ENCODE data around the gene AK2. TPM values are rescaled to one million over a fixed set of nuclear protein-coding genes. Genes with fewer than 3 reads are reported as not detected.

Gene AK2
- total and polyA plus RNA-seq, 2 donors (not counting 1 experiment from before 2014, with no cell fraction given): 66.8 to 109 TPM

- DNase-seq (peak; percentile 68), ATAC-seq (ENCODE audit: low read depth) (peak; percentile 53)
- Mint-ChIP-seq H3K27me3 (peaks cover 10% of the 10 kb centered on the region), H3K9me3 (ENCODE audit: insufficient read depth) (no peaks in the 10 kb centered on the region), H3K4me3 (no peak overlapping the region), H3K4me1 (peaks cover 32% of the 10 kb centered on the region), H3K27ac (no peak overlapping the region)
- Histone ChIP-seq H2AFZ (ENCODE audit: insufficient read depth, low read depth, low read length, poor library complexity, severe bottlenecking) (no peak overlapping the region), H3K4me3 (ENCODE audit: control extremely low read depth in 1 of 5, extremely low read depth in 1 of 5, insufficient read depth in 1 of 5, low read depth in 2 of 5, low read length in 4 of 5) (no peak overlapping the region), H3K27me3 (replicated peaks in 1 of 4; ENCODE audit: control extremely low read depth in 1 of 4, control insufficient read depth in 3 of 4, insufficient read depth in 4 of 4, low read length in 3 of 4) (peaks cover 0 to 5% (median 2%) of the 10 kb centered on the region in 4 experiments), H3K27ac (ENCODE audit: low read length in 2 of 2) (no peak overlapping the region), H3K79me2 (ENCODE audit: control insufficient read depth, insufficient read depth, low read length) (no peaks in the 10 kb centered on the region), H4K20me1 (ENCODE audit: control insufficient read depth, insufficient read depth, low read length, poor library complexity, severe bottlenecking) (no peaks in the 10 kb centered on the region), H3K4me2 (replicated peaks; ENCODE audit: low read depth, low read length, poor library complexity, severe bottlenecking) (peak overlapping the region; percentile 25), H3K9ac (ENCODE audit: low read length) (no peak overlapping the region), H3K4me1 (ENCODE audit: control insufficient read depth in 2 of 2, insufficient read depth in 2 of 2, low read length in 2 of 2) (peaks cover 19 to 24% of the 10 kb centered on the region in 2 donors), H3K9me3 (ENCODE audit: control extremely low read depth in 1 of 3, control insufficient read depth in 2 of 3, insufficient read depth in 1 of 3, low read length in 2 of 3) (no peaks in the 10 kb centered on the region), H3K36me3 (replicated peaks in 1 of 2; ENCODE audit: control extremely low read depth in 1 of 2, control insufficient read depth in 1 of 2, extremely low read depth in 1 of 2, insufficient read depth in 2 of 2, low read length in 1 of 2) (no peaks in the 10 kb centered on the region)
- POLR2A ChIA-PET: no interaction called here
- TF ChIP-seq CTCF (IDR thresholded peaks at IDR 0.05) (peak; percentile 74), EZH2 (IDR thresholded peaks at IDR 0.05; ENCODE audit: borderline replicate concordance, insufficient read depth, low read depth, low read length, poor library complexity, severe bottlenecking) (no peak)
- CTCF ChIA-PET: interaction anchor here (0.6 to 11.0 kb wide), 20 partner anchors 8 to 385 kb away, joined by 3 to 118 read pairs (median 6); no protein-coding TSS in a partner anchor
- WGBS (ENCODE audit: insufficient coverage): 33% methylated on average over 12 of the region's 12 CpGs
- intact Hi-C loops (cut with micrococcal nuclease): no loop called here
Observed at GRCh38 chr1:33086384-33086850, 49.7 kb upstream of the AK2 start.

GRCh38 chr1:33085332-33085731, 48.6 kb upstream of the AK2 start:
- H3K9me3 ChIP-seq (ENCODE audit: control extremely low read depth in 1 of 3, control insufficient read depth in 2 of 3, insufficient read depth in 1 of 3, low read length in 2 of 3): no peaks in the 10 kb centered on the region
- Mint-ChIP-seq H3K9me3 (ENCODE audit: insufficient read depth) (no peaks in the 10 kb centered on the region), H3K27me3 (peaks cover 10% of the 10 kb centered on the region), H3K4me1 (peaks cover 39% of the 10 kb centered on the region), H3K27ac (no peak overlapping the region), H3K4me3 (no peak overlapping the region)
- no peak overlapping the region for H3K4me3 ChIP-seq (ENCODE audit: control extremely low read depth in 1 of 5, extremely low read depth in 1 of 5, insufficient read depth in 1 of 5, low read depth in 2 of 5, low read length in 4 of 5)
- CTCF ChIA-PET: interaction anchor here (1.1 to 11.0 kb wide), 10 partner anchors 9 to 386 kb away, joined by 5 to 118 read pairs (median 8); no protein-coding TSS in a partner anchor
- H3K79me2 ChIP-seq (ENCODE audit: control insufficient read depth, insufficient read depth, low read length): no peaks in the 10 kb centered on the region
- TF ChIP-seq CTCF (IDR thresholded peaks at IDR 0.05) (no peak), EZH2 (IDR thresholded peaks at IDR 0.05; ENCODE audit: borderline replicate concordance, insufficient read depth, low read depth, low read length, poor library complexity, severe bottlenecking) (no peak)
- no peaks in the 10 kb centered on the region for H3K36me3 ChIP-seq (replicated peaks in 1 of 2; ENCODE audit: control extremely low read depth in 1 of 2, control insufficient read depth in 1 of 2, extremely low read depth in 1 of 2, insufficient read depth in 2 of 2, low read length in 1 of 2)
- no peak overlapping the region for H3K27ac ChIP-seq (ENCODE audit: low read length in 2 of 2)
- H3K4me1 ChIP-seq (ENCODE audit: control insufficient read depth in 2 of 2, insufficient read depth in 2 of 2, low read length in 2 of 2): peaks cover 26 to 33% of the 10 kb centered on the region in 2 donors
- DNase-seq (no peak), ATAC-seq (ENCODE audit: low read depth) (no peak)
- POLR2A ChIA-PET: no interaction called here
- no peak overlapping the region for H3K4me2 ChIP-seq (replicated peaks; ENCODE audit: low read depth, low read length, poor library complexity, severe bottlenecking)
- WGBS (ENCODE audit: insufficient coverage): 83% methylated on average over 4 of the region's 4 CpGs
- no peak overlapping the region for H2AFZ ChIP-seq (ENCODE audit: insufficient read depth, low read depth, low read length, poor library complexity, severe bottlenecking)
- intact Hi-C loops (cut with micrococcal nuclease): no loop called here
- no peak overlapping the region for H3K9ac ChIP-seq (ENCODE audit: low read length)
- H3K27me3 ChIP-seq (replicated peaks in 1 of 4; ENCODE audit: control extremely low read depth in 1 of 4, control insufficient read depth in 3 of 4, insufficient read depth in 4 of 4, low read length in 3 of 4): peaks cover 0 to 8% (median 4%) of the 10 kb centered on the region in 4 experiments
- no peaks in the 10 kb centered on the region for H4K20me1 ChIP-seq (ENCODE audit: control insufficient read depth, insufficient read depth, low read length, poor library complexity, severe bottlenecking)
